Fibroblast of lung (primary cell): ENCODE results near the gene SLC9B2. TPM values are rescaled to one million over a fixed set of nuclear protein-coding genes. Genes with fewer than 3 reads are reported as not detected.

Source experiments
- DNase-seq, 2 donors: peaks; one replicate each; pipeline versions ENCODE4 v3.0.0 to v3.0.0-alpha.2; 2010; ENCODE audit warnings: low read depth in 2 of 2
- H2AFZ ChIP-seq: 2 replicates; pipeline ENCODE4 v1.5.1; 2012; ENCODE audit warnings: low read length, control low read depth, inconsistent platforms
- H3K27ac ChIP-seq: 2 replicates; pipeline ENCODE4 v1.5.1; 2011; ENCODE audit warnings: low read length, control low read depth; ENCODE audit not compliant: insufficient read depth
- H3K27me3 ChIP-seq: 2 replicates; pipeline ENCODE4 v1.5.1; 2011; ENCODE audit warnings: mild to moderate bottlenecking, low read length; ENCODE audit not compliant: control insufficient read depth, insufficient read depth
- H3K36me3 ChIP-seq: 2 replicates; pipeline ENCODE4 v1.5.1; 2011; ENCODE audit warnings: low read length; ENCODE audit not compliant: control insufficient read depth, insufficient read depth
- H3K4me1 ChIP-seq: 2 replicates; pipeline ENCODE4 v1.5.1; 2011; ENCODE audit warnings: low read length; ENCODE audit not compliant: control insufficient read depth, insufficient read depth; ENCODE audit errors: extremely low read depth
- H3K4me2 ChIP-seq: 2 replicates; pipeline ENCODE4 v1.5.1; 2011; ENCODE audit warnings: low read length, control low read depth; ENCODE audit not compliant: insufficient read depth; ENCODE audit errors: extremely low read depth
- H3K4me3 ChIP-seq, 4 experiments: fragments of 200-600 bp in 1 of 4; sonication (generic) in 1 of 4; replicated peaks in 1 of 4; 2 replicates each; pipeline ENCODE4 v1.5.1; 2011 to 2016; ENCODE audit warnings: low read length in 4 of 4, low read depth in 3 of 4, mild to moderate bottlenecking in 3 of 4, control low read depth in 2 of 4, inconsistent platforms in 1 of 4, mixed read lengths in 1 of 4; ENCODE audit not compliant: insufficient read depth in 1 of 4; ENCODE audit errors: control extremely low read depth in 1 of 4
- H3K79me2 ChIP-seq: 2 replicates; pipeline ENCODE4 v1.5.1; 2012; ENCODE audit warnings: mild to moderate bottlenecking, low read length, inconsistent platforms; ENCODE audit not compliant: control insufficient read depth, insufficient read depth
- H3K9ac ChIP-seq: 2 replicates; pipeline ENCODE4 v1.5.1; 2011; ENCODE audit warnings: mild to moderate bottlenecking, low read length, control low read depth; ENCODE audit not compliant: insufficient read depth
- H3K9me3 ChIP-seq: 2 replicates; pipeline ENCODE4 v1.5.1; 2012; ENCODE audit warnings: low read depth, low read length; ENCODE audit not compliant: control insufficient read depth, insufficient read depth
- H4K20me1 ChIP-seq: 2 replicates; pipeline ENCODE4 v1.5.1; 2011; ENCODE audit warnings: low read length; ENCODE audit not compliant: control insufficient read depth, insufficient read depth; ENCODE audit errors: extremely low read depth
- CTCF ChIP-seq, 2 donors: IDR thresholded peaks in 1 of 2; conservative IDR thresholded peaks in 1 of 2; 1 replicate in 1 of 2; 2 replicates in 1 of 2; pipeline ENCODE4 v1.5.1; 2011 to 2012; ENCODE audit warnings: low read length in 2 of 2, control low read depth in 1 of 2, inconsistent platforms in 1 of 2, low read depth in 1 of 2, mild to moderate bottlenecking in 1 of 2
- EZH2 ChIP-seq: IDR thresholded peaks from 2 replicates; pipeline ENCODE4 v1.5.1; 2012; ENCODE audit warnings: low read length, control low read depth, mild to moderate bottlenecking; ENCODE audit errors: missing control alignments
- polyA plus RNA-seq, 2 donors: library from polyadenylated mRNA; depleted of rRNA in 1 of 2; stranded (reverse) in 1 of 2; unstranded in 1 of 2; fragments of >200 nt; gene quantifications; 2 replicates each; pipeline ENCODE4 v1.2.1, GENCODE V29; 2011 to 2012; ENCODE audit warnings: missing spikeins in 1 of 2
- total RNA-seq: library from RNA; depleted of rRNA; stranded (reverse); fragments of >200 nt; gene quantifications from 2 replicates; pipeline ENCODE4 v1.2.1, GENCODE V29; 2014

SLC9B2 gene
- total and polyA plus RNA-seq, 2 donors (not counting 1 experiment from before 2014, with no cell fraction given) = 14.8 to 17.5 TPM

GRCh38 chr4:103067841-103068547 is 8.6 kb downstream of the SLC9B2 start:
- Histone ChIP-seq H3K9ac (no peak overlapping the region), H3K4me1 (no peaks in the 10 kb centered on the region), H3K9me3 (no peaks in the 10 kb centered on the region), H2AFZ (no peak overlapping the region), H3K27me3 (no peaks in the 10 kb centered on the region), H3K36me3 (no peaks in the 10 kb centered on the region), H3K79me2 (peaks cover 2% of the 10 kb centered on the region), H3K4me3 (no peak overlapping the region), H3K27ac (no peak overlapping the region), H3K4me2 (no peak overlapping the region), H4K20me1 (no peaks in the 10 kb centered on the region)
- peak in 1 of 2 donors; percentile 8 for DNase-seq
- TF ChIP-seq EZH2 (no peak), CTCF (conservative IDR thresholded peaks at IDR 0.05 in 1 of 2, IDR thresholded peaks at IDR 0.05 in 1 of 2; ENCODE audit: low read depth in 1 of 2, low read length in 2 of 2) (no peak)

- Histone ChIP-seq H3K4me1 (no peaks in the 10 kb centered on the region), H3K9me3 (no peaks in the 10 kb centered on the region), H3K27me3 (no peaks in the 10 kb centered on the region), H3K4me3 (no peak overlapping the region), H3K79me2 (no peaks in the 10 kb centered on the region), H2AFZ (no peak overlapping the region), H3K27ac (no peak overlapping the region), H3K36me3 (no peaks in the 10 kb centered on the region), H4K20me1 (no peaks in the 10 kb centered on the region), H3K4me2 (no peak overlapping the region), H3K9ac (no peak overlapping the region)
- DNase-seq = no peak
- no peak for TF ChIP-seq EZH2
- TF ChIP-seq CTCF (conservative IDR thresholded peaks at IDR 0.05 in 1 of 2, IDR thresholded peaks at IDR 0.05 in 1 of 2; ENCODE audit: low read depth in 1 of 2, low read length in 2 of 2) = no peak
Observed at GRCh38 chr4:103060453-103061148, 16.0 kb downstream of the SLC9B2 start.

GRCh38 chr4:103054030-103054429 is 22.5 kb downstream of the SLC9B2 start:
- H3K79me2 ChIP-seq = no peaks in the 10 kb centered on the region
- H3K9me3 ChIP-seq = no peaks in the 10 kb centered on the region
- H3K27me3 ChIP-seq = no peaks in the 10 kb centered on the region
- H3K4me3 ChIP-seq = no peak overlapping the region
- H2AFZ ChIP-seq = no peak overlapping the region
- H4K20me1 ChIP-seq = no peaks in the 10 kb centered on the region
- no peaks in the 10 kb centered on the region for H3K4me1 ChIP-seq
- H3K9ac ChIP-seq = no peak overlapping the region
- H3K36me3 ChIP-seq = no peaks in the 10 kb centered on the region
- H3K27ac ChIP-seq = no peak overlapping the region
- no peak overlapping the region for H3K4me2 ChIP-seq
- TF ChIP-seq CTCF (conservative IDR thresholded peaks at IDR 0.05 in 1 of 2, IDR thresholded peaks at IDR 0.05 in 1 of 2; ENCODE audit: low read depth in 1 of 2, low read length in 2 of 2) (no peak), EZH2 (no peak)
- peak in 1 of 2 donors; percentile 20 for DNase-seq
